Astrocyte (in vitro differentiated cells and primary cell): ENCODE data around the gene GJC3.
"Not testable (repeated sequence)": the region's sequence is repeated elsewhere in the genome, so short reads cannot be mapped to it uniquely, and the experiment has no call there.

Experiments
- CTCF ChIP-seq: IDR thresholded peaks from 2 replicates; pipeline ENCODE4 v1.5.1; 2011; ENCODE audit warnings: low read depth, mild to moderate bottlenecking, inconsistent platforms, low read length, moderate library complexity; ENCODE audit not compliant: insufficient read depth
- EZH2 ChIP-seq: IDR thresholded peaks from 2 replicates; pipeline ENCODE4 v1.6.1; 2012; ENCODE audit warnings: mild to moderate bottlenecking, low read length, inconsistent platforms; ENCODE audit not compliant: insufficient read depth

- not testable (repeated sequence) for TF ChIP-seq EZH2, CTCF
Measured at GRCh38 chr7:99952649-99953048, 23.2 kb upstream of the GJC3 start.
